CD4-positive, alpha-beta T cell treated with Interleukin-17A for 4 hours (primary cell): ENCODE measurements around the gene BIN2.
A peak's percentile ranks its signal among the peaks of the same experiment; 100 is the strongest.

ENCODE experiments used
- DNase-seq: peaks from one replicate; pipeline ENCODE4 v3.0.0-alpha.2; 2020; ENCODE audit warnings: mixed read lengths

Gene BIN2

DNA sequence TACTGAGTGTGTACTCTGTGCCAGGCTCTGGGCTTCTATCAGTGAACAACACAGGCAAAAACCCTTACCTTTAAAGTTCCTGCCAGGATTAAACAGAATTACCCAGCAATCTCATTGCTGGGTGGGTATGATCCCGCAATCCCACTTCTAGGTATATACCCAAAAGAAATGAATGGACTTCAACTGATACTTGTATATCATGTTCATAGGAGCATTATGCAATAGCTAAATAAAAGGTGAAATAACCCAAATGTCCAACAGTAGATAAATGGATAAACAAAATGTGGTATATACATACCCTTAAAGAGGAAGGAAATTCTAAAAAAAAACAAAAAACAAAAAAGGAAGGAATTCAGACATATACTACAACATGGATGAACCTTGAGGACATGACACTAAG, 70.7 kb downstream of the BIN2 start:
- DNase-seq = no peak

DNA sequence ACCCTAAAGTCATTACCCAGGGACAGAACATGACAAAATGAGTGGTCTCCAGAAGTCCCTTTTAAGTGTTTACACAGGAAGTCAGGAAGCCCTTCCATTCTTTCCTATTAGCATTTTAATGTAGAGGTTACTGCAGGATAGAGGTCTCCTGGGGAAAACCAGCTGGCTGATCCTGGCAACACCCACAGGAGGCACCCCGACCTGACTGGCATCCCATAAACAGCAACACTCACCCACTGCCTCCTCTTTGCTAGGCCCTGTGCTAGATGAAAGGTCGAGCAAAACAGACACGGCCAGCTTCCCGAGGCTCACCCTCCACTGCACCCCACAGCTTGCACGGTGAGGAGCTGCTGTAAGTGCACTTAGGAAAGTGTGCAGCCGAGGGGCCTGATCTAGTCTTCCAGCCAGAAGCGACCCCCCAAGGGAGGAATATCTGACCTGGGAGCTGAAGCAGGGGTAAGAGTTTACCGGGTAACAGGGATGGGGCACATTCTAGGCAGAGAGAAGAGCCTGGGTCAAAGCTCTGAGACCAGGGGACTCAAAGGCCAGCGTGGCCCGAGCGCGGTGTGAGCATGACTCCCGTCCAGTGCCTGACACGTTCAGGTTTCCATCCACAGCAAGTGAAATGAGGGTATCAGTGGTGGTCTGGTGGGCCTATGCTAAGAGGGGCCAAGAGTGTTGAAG, 76.3 kb downstream of the BIN2 start:
- DNase-seq = peak; percentile 23

DNA sequence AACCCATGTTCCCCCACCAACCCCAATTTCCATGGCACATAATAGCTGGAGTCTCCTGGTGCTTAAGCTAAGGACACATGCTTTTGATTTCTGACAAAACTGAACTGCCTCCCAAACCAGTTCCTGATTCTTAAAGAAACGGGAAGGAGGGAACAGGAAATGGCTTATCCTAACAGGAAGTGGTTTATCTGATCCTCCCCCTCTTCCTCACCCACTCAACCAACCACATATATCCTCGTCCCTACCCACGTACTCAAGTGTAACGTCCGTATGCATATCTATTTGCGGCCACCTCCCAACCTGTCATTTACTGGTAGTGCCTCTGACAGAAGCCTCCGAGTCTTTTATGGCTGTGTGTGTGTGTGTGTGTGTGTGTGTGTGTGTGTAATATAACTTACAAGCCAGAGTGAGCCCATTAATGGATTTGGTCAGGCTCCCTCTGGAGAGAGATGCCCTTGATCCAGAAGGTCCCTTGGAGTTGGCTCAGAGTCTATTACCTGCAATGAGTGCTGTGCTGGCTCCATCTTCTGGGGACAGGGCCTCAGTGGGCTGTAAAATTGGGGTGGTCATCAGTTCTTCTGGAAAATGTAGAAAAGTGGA, 77.6 kb downstream of the BIN2 start:
- DNase-seq = peak; percentile 43

DNA sequence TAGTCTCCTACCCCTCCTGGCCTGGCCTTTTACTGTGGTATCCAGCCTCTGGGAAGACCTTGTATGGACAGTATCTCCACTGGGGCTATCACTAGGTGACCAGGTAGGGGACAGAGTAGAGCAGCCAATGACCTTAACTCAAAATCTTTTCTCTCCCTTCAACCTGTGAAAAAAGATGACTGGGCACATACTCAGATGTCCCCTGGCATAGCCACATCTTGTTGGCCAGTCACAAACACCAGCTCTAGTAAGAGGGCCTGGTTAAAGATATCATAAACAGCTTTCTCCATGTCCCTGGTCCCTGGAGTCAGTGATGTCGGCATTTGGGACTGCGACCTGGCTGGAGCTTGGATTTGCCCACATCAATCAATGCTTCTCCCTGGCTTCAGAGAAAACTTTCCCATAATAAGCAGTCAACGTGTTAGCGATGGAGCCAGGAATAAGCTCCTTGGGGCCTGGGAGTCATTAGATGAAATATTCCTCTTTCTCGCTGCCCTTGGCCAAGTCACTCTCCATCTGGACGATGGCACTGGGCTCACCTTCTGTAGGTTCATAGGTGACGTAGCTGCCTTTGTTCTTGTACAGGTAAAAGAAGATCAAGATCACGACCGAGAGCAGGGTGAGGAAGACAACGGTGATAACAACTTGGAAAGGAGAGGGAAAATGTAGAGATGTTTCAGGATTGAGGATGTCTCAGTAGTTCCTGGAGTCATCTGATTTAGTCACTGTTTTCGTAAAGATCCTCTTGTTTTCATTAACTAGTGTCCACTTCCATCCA, 78.3 kb downstream of the BIN2 start:
- DNase-seq = no peak

DNA sequence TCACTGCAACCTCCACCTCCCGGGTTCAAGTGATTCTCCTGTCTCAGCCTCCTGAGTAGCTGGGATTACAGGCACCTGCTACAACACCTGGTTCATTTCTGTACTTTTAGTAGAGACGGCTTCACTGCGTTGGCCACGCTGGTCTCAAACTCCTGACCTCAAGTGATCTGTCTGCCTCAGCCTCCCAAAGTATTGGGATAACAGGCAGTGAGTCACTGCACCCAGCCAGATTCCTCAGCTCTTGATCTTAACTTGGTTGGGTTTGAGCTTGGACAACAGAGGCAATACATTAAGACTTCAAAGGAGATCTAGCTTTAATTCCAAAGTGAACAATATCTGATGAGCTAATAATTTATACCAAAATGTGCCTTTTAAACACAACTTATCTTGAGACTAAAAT, 79.7 kb downstream of the BIN2 start:
- no peak for DNase-seq

DNA sequence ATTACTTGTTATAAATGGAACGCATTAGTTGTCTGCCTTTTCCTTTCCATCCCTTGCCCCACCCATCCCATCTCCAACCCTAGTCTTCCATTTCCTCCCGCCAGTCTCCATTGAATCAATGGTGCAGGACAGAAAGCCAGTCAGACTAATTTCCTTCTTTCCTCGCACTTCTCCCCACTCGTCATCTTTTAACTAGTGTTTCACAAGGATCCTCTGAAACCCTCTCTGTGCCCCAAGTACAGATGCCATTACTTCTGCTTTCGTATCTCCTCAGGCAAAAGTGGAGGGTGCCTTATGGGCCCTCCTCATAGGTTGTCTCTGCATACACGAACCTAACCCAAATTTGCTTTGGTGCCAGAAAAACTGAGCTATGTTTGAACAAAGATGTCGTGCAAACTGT, 81.1 kb downstream of the BIN2 start:
- no peak for DNase-seq

DNA sequence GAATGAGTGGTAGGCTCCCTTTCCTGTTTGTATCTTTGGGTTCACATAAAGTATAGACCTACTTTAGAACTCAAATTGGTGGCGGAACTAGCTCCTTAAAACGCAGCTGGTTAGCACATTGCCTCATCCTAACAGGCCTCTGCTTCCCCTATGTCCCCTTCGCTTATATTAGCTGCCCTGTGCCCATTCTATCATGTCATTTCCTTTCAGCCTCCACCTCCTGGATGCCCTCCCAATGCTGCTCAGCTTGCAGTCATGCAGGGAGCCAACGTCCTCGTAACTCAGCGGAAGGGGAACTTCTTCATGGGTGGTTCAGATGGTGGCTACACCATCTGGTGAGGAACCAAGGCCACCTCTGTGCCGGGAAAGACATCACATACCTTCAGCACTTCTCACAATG, 81.9 kb downstream of the BIN2 start:
- no peak for DNase-seq

DNA sequence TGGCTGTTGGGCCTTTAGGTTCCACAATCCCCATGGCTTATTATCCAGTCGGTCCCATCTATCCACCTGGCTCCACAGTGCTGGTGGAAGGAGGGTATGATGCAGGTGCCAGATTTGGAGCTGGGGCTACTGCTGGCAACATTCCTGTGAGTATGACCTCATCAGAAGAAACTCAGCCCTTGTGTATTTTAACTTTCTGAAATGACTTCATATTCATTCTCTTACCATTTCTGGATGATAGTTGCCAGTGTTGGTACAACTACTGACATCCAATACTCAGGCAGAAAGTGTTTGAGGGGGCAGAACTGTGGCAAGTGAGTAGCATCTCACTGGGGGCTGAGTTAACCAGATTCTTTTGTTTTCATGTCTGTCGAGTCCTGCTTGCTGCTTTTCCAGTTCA, 83.0 kb downstream of the BIN2 start:
- DNase-seq = no peak

DNA sequence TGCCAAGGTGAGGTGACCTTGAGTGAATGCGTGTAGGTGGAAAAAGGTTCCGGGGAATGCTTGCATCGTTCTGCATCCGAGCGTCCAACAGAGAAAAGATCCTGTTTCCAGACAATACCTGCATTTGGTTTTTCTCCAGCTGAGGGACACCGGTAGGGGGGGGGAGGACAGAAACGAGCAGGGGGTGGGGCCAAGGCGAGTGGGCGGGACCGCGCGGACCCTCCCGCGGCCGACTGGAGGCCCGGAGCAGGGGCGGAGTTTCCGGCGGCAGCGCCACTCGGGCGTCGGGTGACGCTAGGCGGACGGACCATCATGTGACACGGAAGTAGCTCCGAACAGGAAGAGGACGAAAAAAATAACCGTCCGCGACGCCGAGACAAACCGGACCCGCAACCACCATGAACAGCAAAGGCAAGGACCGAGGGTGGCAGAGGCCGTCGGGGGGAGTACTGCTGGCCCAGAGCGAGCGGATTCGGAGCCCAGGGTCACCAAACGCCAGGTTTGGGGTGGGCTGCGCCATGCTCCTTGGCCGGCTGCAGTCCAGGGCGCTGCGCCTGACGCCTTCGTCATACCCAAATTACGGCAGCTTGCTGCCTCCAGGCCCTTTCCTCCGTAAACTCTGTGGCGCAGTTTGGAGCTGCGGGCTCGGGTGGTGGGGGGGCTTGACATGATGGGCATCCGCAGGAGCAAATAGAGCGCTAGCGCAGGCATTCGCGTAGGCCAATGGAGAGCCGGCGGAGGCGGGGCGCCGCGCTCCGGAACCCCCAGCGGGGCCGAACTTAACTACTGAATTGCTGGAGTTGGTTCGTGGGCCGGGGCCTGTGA, 85.3 kb downstream of the BIN2 start, which contains the start of gene DAZAP2:
Gene DAZAP2 (plus strand): TSS at position 317 of the 825 bp plus-strand sequence. CDS start 82 bp downstream, at position 399.
- DNase-seq = peak; percentile 99

DNA sequence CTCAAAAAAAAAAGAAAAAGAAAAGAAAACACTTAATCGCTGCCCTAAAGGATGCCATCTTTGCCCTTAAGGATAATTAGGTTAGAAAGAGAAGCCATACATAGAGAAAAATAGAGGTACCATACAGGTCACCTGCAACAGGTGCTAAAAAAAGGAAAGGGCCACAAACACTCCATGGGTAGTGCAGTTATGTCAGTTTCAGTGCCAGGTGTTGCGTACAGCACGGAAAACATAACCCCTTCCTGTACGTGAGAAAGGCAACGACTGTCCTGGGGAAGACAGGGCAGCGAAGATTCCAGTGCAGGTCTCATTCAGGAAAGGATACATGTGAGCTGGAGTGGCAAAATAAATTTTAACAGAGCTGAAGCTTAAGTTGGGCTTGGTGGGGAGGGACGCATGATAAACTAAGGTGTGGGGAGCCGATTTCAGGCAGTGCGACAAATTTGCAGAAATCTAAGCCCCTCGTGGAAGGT, 85.9 kb downstream of the BIN2 start:
- no peak for DNase-seq

DNA sequence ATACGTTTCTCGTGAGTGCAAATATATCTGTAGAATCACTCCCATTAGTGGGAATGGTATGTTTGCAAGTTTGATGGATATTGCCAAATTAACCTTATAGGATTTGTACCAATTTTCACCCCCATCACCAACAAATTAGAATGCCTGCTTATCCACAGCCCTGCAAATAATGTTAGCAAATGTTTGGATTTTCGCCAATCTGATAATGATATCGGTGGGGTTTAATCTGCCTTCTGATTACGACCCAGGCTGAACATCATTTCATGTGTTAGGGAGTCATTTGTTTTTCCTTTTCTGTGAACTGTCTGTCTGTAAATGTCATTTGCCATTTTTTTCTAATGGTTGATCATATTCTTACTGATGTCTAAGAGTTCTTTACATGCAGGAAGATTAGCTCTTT, 89.4 kb downstream of the BIN2 start:
- DNase-seq = no peak

DNA sequence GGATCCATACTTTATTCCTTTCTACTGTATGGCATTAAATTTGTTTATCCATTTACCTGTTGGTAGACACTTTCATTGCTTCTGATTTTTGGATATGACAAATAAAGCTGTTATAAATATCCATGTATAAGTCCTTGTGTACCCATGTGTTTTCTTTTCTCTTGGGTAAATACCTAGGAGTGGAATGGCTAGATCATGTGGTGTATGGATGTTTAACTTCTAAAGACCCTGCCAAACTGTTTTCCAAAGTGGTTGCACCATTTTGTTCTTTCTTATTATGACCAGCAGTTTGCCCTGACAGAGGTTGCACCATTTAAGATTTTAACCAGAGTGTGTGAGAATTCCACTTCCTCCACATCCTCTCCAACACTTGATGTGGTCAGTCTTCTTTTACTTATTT, 91.3 kb downstream of the BIN2 start:
- no peak for DNase-seq
